Bronchial epithelial cell (primary cell): Measurements from ENCODE around the gene NFAM1. TPM values are rescaled to one million over a fixed set of nuclear protein-coding genes. Genes with fewer than 3 reads are reported as not detected.

Source experiments
- DNase-seq: peaks from one replicate; pipeline ENCODE4 v3.0.0-alpha.2; 2010; ENCODE audit warnings: low read depth
- FAIRE-seq: peaks from 2 replicates; lab custom pipeline; 2011; peaks lifted over from hg19 to GRCh38; lab: Jason Lieb, UNC
- H3K27me3 ChIP-seq: 2 replicates; pipeline ENCODE4 v1.5.1; 2011; ENCODE audit warnings: low read length; ENCODE audit not compliant: control insufficient read depth, insufficient read depth
- H3K36me3 ChIP-seq: 2 replicates; pipeline ENCODE4 v1.5.1; 2011; ENCODE audit warnings: low read length; ENCODE audit not compliant: control insufficient read depth, insufficient read depth
- H3K4me3 ChIP-seq: 2 replicates; pipeline ENCODE4 v1.5.1; 2011; ENCODE audit warnings: mild to moderate bottlenecking, low read depth, low read length, control low read depth
- CTCF ChIP-seq: IDR thresholded peaks from 2 replicates; pipeline ENCODE4 v1.5.1; 2011; ENCODE audit warnings: mild to moderate bottlenecking, moderate library complexity, low read length, control low read depth, inconsistent platforms; ENCODE audit not compliant: insufficient read depth, severe bottlenecking
- total RNA-seq: library from RNA; depleted of rRNA; stranded (reverse); fragments of >200 nt; gene quantifications from 2 replicates; pipeline ENCODE4 v1.2.1, GENCODE V29; 2014

Gene NFAM1
- total RNA-seq, 1 donor from 2014 or later: not detected

- Histone ChIP-seq H3K27me3 (peaks cover 3% of the 10 kb centered on the region), H3K36me3 (no peaks in the 10 kb centered on the region), H3K4me3 (no peak overlapping the region)
- FAIRE-seq: no peak
- TF ChIP-seq CTCF: no peak
- DNase-seq: peak; percentile 73
Measured at GRCh38 chr22:42357634-42358296, 74.4 kb downstream of the NFAM1 start.

- FAIRE-seq: peak; percentile 88
- no peak for TF ChIP-seq CTCF
Measured at GRCh38 chr22:42357221-42357620, 75.0 kb downstream of the NFAM1 start.

GRCh38 chr22:42356533-42356932 lies 75.7 kb downstream of the NFAM1 start:
- DNase-seq: no peak
- TF ChIP-seq CTCF: no peak
- Histone ChIP-seq H3K36me3 (no peaks in the 10 kb centered on the region), H3K4me3 (no peak overlapping the region), H3K27me3 (no peaks in the 10 kb centered on the region)
- no peak for FAIRE-seq

More at GRCh38 chr22:42357221-42357620, 75.0 kb downstream of the NFAM1 start:
- peak; percentile 50 for DNase-seq
- Histone ChIP-seq H3K27me3 (peaks cover 3% of the 10 kb centered on the region), H3K4me3 (no peak overlapping the region), H3K36me3 (no peaks in the 10 kb centered on the region)

- no peak for FAIRE-seq
Measured at GRCh38 chr22:42353883-42354727, 78.1 kb downstream of the NFAM1 start.

GRCh38 chr22:42350373-42350772 lies 81.8 kb downstream of the NFAM1 start:
- H3K4me3 ChIP-seq: no peak overlapping the region
- DNase-seq: no peak
- no peaks in the 10 kb centered on the region for H3K27me3 ChIP-seq
- TF ChIP-seq CTCF: no peak
- no peak for FAIRE-seq
- no peaks in the 10 kb centered on the region for H3K36me3 ChIP-seq

More at GRCh38 chr22:42353883-42354727, 78.1 kb downstream of the NFAM1 start:
- no peaks in the 10 kb centered on the region for H3K27me3 ChIP-seq
- no peaks in the 10 kb centered on the region for H3K36me3 ChIP-seq
- no peak for TF ChIP-seq CTCF
- no peak for DNase-seq
- H3K4me3 ChIP-seq: no peak overlapping the region
